Right lobe of liver (tissue), 6 donors: ENCODE data around the gene DICER1. TPM values are rescaled to one million over a fixed set of nuclear protein-coding genes. Genes with fewer than 3 reads are reported as not detected.

Source experiments
- ATAC-seq, 4 donors: fragments of 200-7000 bp; cut with Tn5 transposase; one replicate each; pipeline ENCODE4 v1.9.1; 2020; ENCODE audit warnings: mild to moderate bottlenecking in 4 of 4, moderate library complexity in 4 of 4
- DNase-seq, 3 donors: peaks; one replicate each; pipeline ENCODE4 v3.0.0-alpha.2; 2020
- H3K27ac ChIP-seq, 3 donors: fragments of 200-600 bp; one replicate each; pipeline ENCODE4 v1.8.0; 2022
- H3K27me3 ChIP-seq, 2 donors: fragments of 200-600 bp; one replicate each; pipeline ENCODE4 v1.8.0; 2022
- H3K36me3 ChIP-seq, 4 donors: fragments of 200-600 bp; sonication (generic) in 1 of 4; one replicate each; pipeline versions ENCODE4 v1.5.1 to v1.8.0; 2017 to 2022; ENCODE audit warnings: control low read depth in 1 of 4
- H3K4me1 ChIP-seq, 4 donors: fragments of 200-600 bp; sonication (generic) in 1 of 4; one replicate each; pipeline versions ENCODE4 v1.5.1 to v1.8.0; 2017 to 2022; ENCODE audit warnings: control low read depth in 1 of 4
- H3K4me3 ChIP-seq, 3 donors: fragments of 200-600 bp; one replicate each; pipeline ENCODE4 v1.8.0; 2022
- H3K9me3 ChIP-seq, 4 donors: fragments of 200-600 bp; sonication (generic) in 1 of 4; one replicate each; pipeline versions ENCODE4 v1.5.1 to v1.8.0; 2017 to 2022; ENCODE audit warnings: control low read depth in 1 of 4
- CTCF ChIP-seq, 4 donors: fragments of 200-600 bp in 3 of 4; fragments of 450-650 bp in 1 of 4; IDR thresholded peaks; one replicate each; pipeline versions ENCODE4 v1.5.1 to v1.8.0; 2016 to 2022; ENCODE audit warnings: antibody characterized with exemption in 4 of 4, mild to moderate bottlenecking in 2 of 4
- POLR2A ChIP-seq: fragments of 450-650 bp; IDR thresholded peaks from one replicate; pipeline ENCODE4 v1.6.1; 2017; ENCODE audit warnings: antibody characterized with exemption, mild to moderate bottlenecking
- WGBS: methylation state at CpG from one replicate; pipeline ENCODE4 v1.1.6; 2018; ENCODE audit warnings: low coverage, low lambda C conversion rate; ENCODE audit not compliant: insufficient coverage; ENCODE audit errors: missing lambda C conversion rate; 5-methylcytosine and 5-hydroxymethylcytosine counted together
- intact Hi-C, 2 donors: fragments of 100-400 bp; cut with DNase I; formaldehyde crosslinking; loops; one replicate each; pipeline versions ENCODE4 v1.11.2 to v1.14.1; 2022
- total RNA-seq, 6 experiments: library from RNA; depleted of rRNA in 2 of 6; stranded (reverse); fragments of >200 nt in 2 of 6; fragmentation: NEBNext Ultra II Directional in 3 of 6; extraction: Animal tissue kit (Norgen Biotek cat#: 25700) in 3 of 6; gene quantifications; one replicate each; pipeline versions ENCODE4 v1.1.0 to v1.2.4, GENCODE V29; 2016 to 2023
- donor health status: DM: no; HTN: yes; CAD: no.
- donor health status: DM: no; HTN: no; CAD: no.
- donor health status: DM: no; HTN: no; CAD: no.
- donor health status: DM: no; HTN: yes; CAD: no.
- donor health status: DM: no; HTN: yes; CAD: no.

Gene DICER1
- total RNA-seq, 6 experiments from 2014 or later: 27.6 to 47.9 (median 30.3) TPM

DNA sequence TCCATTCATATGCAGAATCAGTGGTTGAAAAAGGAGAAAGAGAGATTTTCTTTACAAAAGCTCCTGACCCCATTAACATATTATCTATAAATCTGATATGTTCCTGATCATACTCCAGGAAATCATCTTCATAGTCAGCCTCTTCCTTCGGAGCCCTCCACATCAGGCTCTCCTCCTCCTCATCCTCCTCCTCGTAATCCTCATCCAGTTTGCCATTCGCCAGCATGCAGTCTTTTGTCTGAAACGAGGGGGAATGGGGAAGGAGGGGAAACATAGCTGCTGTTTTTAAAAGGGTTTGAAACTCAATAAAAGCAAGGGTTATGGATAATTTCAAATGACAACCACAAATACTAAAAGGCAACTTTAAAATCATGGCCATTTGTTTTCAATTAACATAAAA, 60.9 kb downstream of the DICER1 start:
- no peak for TF ChIP-seq CTCF (IDR thresholded peaks at IDR 0.05)
- TF ChIP-seq POLR2A: no peak
- Histone ChIP-seq H3K27ac (no peak overlapping the region), H3K9me3 (no peaks in the 10 kb centered on the region), H3K4me3 (no peak overlapping the region), H3K4me1 (no peaks in the 10 kb centered on the region), H3K27me3 (no peaks in the 10 kb centered on the region), H3K36me3 (peaks cover 0 to 38% (median 10%) of the 10 kb centered on the region in 4 donors)
- 67% methylated on average over 3 of the region's 4 CpGs for WGBS
- DNase-seq: no peak
- no peak for ATAC-seq
- intact Hi-C loops: no loop called here

GRCh38 chr14:95095996-95096395, 61.3 kb downstream of the DICER1 start:
- Histone ChIP-seq H3K36me3 (peaks cover 3 to 42% (median 10%) of the 10 kb centered on the region in 4 donors), H3K4me1 (no peaks in the 10 kb centered on the region), H3K4me3 (no peak overlapping the region), H3K27ac (no peak overlapping the region), H3K9me3 (no peaks in the 10 kb centered on the region), H3K27me3 (no peaks in the 10 kb centered on the region)
- intact Hi-C loops: no loop called here
- TF ChIP-seq POLR2A: no peak
- TF ChIP-seq CTCF (IDR thresholded peaks at IDR 0.05): no peak
- 91% methylated on average over 7 of the region's 8 CpGs for WGBS
- no peak for DNase-seq
- ATAC-seq: no peak

DNA sequence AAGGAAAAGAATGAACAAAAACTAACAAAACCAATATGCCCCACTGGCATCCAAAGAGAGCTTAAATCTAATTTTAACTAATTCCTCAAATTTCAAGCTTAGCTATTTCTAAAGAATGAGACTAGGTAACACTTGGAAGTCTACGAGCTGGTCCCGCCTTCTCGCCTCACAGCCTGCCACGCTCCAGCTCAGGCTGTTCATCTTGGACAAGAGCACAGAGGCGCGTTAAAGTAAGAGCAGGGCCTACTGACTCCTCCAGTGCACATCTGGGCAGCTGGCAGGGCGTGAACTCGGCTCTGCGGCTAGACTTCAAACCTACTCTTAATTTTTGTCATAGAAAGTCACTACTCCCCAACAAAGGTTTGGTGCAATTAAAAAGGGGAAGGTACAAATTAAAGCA, 64.6 kb downstream of the DICER1 start:
- intact Hi-C loops: no loop called here
- H3K9me3 ChIP-seq: no peaks in the 10 kb centered on the region
- H3K36me3 ChIP-seq: peaks cover 12 to 73% (median 18%) of the 10 kb centered on the region in 4 donors
- H3K4me1 ChIP-seq: no peaks in the 10 kb centered on the region
- H3K4me3 ChIP-seq: no peak overlapping the region
- H3K27ac ChIP-seq: no peak overlapping the region
- H3K27me3 ChIP-seq: no peaks in the 10 kb centered on the region
- DNase-seq (no peak), ATAC-seq (no peak)
- no peak for TF ChIP-seq CTCF (IDR thresholded peaks at IDR 0.05)
- TF ChIP-seq POLR2A: no peak
- 100% methylated on average over 8 of the region's 9 CpGs for WGBS

- Histone ChIP-seq H3K4me1 (no peaks in the 10 kb centered on the region), H3K4me3 (no peak overlapping the region), H3K27me3 (no peaks in the 10 kb centered on the region), H3K27ac (no peak overlapping the region), H3K9me3 (no peaks in the 10 kb centered on the region), H3K36me3 (peaks cover 12 to 76% (median 18%) of the 10 kb centered on the region in 4 donors)
- WGBS: 73% methylated on average over 4 of the region's 4 CpGs
- intact Hi-C loops: no loop called here
- TF ChIP-seq CTCF (IDR thresholded peaks at IDR 0.05) (no peak), POLR2A (no peak)
- DNase-seq (no peak), ATAC-seq (no peak)
Observed at GRCh38 chr14:95091581-95091980, 65.7 kb downstream of the DICER1 start.

GRCh38 chr14:95088665-95089064, 68.7 kb downstream of the DICER1 start:
- Histone ChIP-seq H3K27me3 (no peaks in the 10 kb centered on the region), H3K4me1 (no peaks in the 10 kb centered on the region), H3K36me3 (peaks cover 4 to 54% (median 17%) of the 10 kb centered on the region in 4 donors), H3K4me3 (no peak overlapping the region), H3K27ac (no peak overlapping the region), H3K9me3 (no peaks in the 10 kb centered on the region)
- TF ChIP-seq CTCF (IDR thresholded peaks at IDR 0.05) (no peak), POLR2A (no peak)
- intact Hi-C loops: no loop called here
- WGBS: 60% methylated on average over 4 of the region's 4 CpGs
- ATAC-seq (no peak), DNase-seq (no peak)
